ENCODE data around the gene C10orf71. TPM values are rescaled to one million over a fixed set of nuclear protein-coding genes. Genes with fewer than 3 reads are reported as not detected.

The C10orf71 gene
- total RNA-seq, 2 experiments from 2014 or later = not detected

DNA sequence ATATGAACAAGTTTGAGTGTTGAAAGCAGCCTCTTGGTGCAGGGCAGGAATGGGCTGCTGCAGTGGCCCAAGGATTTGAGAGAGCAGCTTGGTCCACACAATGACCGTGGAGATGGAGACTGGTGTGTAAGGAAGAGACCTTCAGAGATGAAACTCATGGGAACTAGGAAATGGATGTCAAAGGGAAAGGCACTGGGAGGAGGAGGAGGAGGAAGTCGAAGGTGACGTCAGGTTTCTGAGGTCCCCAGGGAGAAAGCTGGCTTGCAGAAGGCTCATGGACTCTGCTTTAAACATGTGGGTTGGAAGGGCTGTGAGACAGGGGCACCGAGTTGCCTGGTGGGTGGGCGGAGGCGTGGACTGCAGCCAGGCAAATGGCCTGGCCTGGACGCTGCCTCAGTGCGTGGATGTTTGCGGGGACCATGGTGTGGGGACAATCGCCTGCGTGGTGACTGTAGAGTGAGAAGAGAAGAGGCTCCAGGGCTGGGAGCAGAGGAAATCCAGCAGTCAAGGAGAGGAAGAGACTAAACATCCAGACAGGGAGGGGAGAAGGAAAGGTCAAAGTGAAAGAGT, 14.6 kb downstream of the C10orf71 start:
- Mint-ChIP-seq H3K9me3 (no peaks in the 10 kb centered on the region), H3K27ac (no peak overlapping the region), H3K36me3 (ENCODE audit: low read depth) (no peaks in the 10 kb centered on the region), H3K4me3 (no peak overlapping the region), H3K4me1 (ENCODE audit: low read depth) (peaks cover 13% of the 10 kb centered on the region), H3K27me3 (ENCODE audit: low read depth) (peaks cover 3% of the 10 kb centered on the region)
- CTCF ChIA-PET = no interaction called here
- intact Hi-C loops (cut with micrococcal nuclease) = no loop called here
- no peak for DNase-seq

DNA sequence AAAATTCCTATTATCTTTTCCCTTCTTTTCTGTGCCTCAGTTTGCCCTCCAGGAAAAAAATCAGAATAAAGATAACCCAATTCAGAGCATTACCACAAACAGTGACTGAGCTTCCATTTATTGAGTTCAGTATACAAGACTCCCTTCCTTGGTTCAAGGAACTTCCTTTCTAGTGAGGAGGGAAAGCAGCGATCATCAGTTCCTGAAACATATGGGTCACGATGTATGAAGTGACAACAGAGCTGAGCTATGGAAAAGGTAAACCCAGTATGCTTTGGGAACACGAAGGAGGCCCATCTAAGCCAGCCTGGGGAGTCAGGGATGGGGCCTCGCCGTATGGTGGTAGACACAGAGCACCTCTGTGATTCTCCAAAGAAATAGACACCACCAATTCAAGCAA, 15.8 kb downstream of the C10orf71 start:
- H3K27ac Mint-ChIP-seq = no peak overlapping the region
- no peaks in the 10 kb centered on the region for H3K9me3 Mint-ChIP-seq
- H3K27me3 Mint-ChIP-seq (ENCODE audit: low read depth) = peaks cover 3% of the 10 kb centered on the region
- H3K36me3 Mint-ChIP-seq (ENCODE audit: low read depth) = no peaks in the 10 kb centered on the region
- CTCF ChIA-PET = no interaction called here
- peaks cover 7% of the 10 kb centered on the region for H3K4me1 Mint-ChIP-seq (ENCODE audit: low read depth)
- no peak overlapping the region for H3K4me3 Mint-ChIP-seq
- intact Hi-C loops (cut with micrococcal nuclease) = no loop called here
- no peak for DNase-seq

- Mint-ChIP-seq H3K9me3 (no peaks in the 10 kb centered on the region), H3K36me3 (ENCODE audit: low read depth) (no peaks in the 10 kb centered on the region), H3K27me3 (ENCODE audit: low read depth) (peaks cover 2% of the 10 kb centered on the region), H3K27ac (no peak overlapping the region), H3K4me1 (ENCODE audit: low read depth) (no peaks in the 10 kb centered on the region), H3K4me3 (no peak overlapping the region)
- intact Hi-C loops (cut with micrococcal nuclease) = no loop called here
- DNase-seq = no peak
- CTCF ChIA-PET = no interaction called here
These were observed 19.1 kb downstream of the C10orf71 start for GRCh38 chr10:49318028-49318427.

GRCh38 chr10:49318755-49319154, 19.8 kb downstream of the C10orf71 start:
- no peak for DNase-seq
- no peaks in the 10 kb centered on the region for H3K36me3 Mint-ChIP-seq (ENCODE audit: low read depth)
- CTCF ChIA-PET = no interaction called here
- no peaks in the 10 kb centered on the region for H3K4me1 Mint-ChIP-seq (ENCODE audit: low read depth)
- no peaks in the 10 kb centered on the region for H3K9me3 Mint-ChIP-seq
- H3K4me3 Mint-ChIP-seq = no peak overlapping the region
- intact Hi-C loops (cut with micrococcal nuclease) = no loop called here
- peaks cover 2% of the 10 kb centered on the region for H3K27me3 Mint-ChIP-seq (ENCODE audit: low read depth)
- H3K27ac Mint-ChIP-seq = no peak overlapping the region

- no peak for DNase-seq
- Mint-ChIP-seq H3K4me3 (no peak overlapping the region), H3K27ac (no peak overlapping the region), H3K27me3 (ENCODE audit: low read depth) (peaks cover 2% of the 10 kb centered on the region), H3K9me3 (no peaks in the 10 kb centered on the region), H3K36me3 (ENCODE audit: low read depth) (no peaks in the 10 kb centered on the region), H3K4me1 (ENCODE audit: low read depth) (no peaks in the 10 kb centered on the region)
- CTCF ChIA-PET = no interaction called here
- intact Hi-C loops (cut with micrococcal nuclease) = no loop called here
These were observed 20.2 kb downstream of the C10orf71 start for GRCh38 chr10:49319206-49319605.

GRCh38 chr10:49320191-49320590, 21.2 kb downstream of the C10orf71 start:
- CTCF ChIA-PET = no interaction called here
- Mint-ChIP-seq H3K27ac (no peak overlapping the region), H3K9me3 (no peaks in the 10 kb centered on the region), H3K27me3 (ENCODE audit: low read depth) (peaks cover 2% of the 10 kb centered on the region), H3K36me3 (ENCODE audit: low read depth) (no peaks in the 10 kb centered on the region), H3K4me1 (ENCODE audit: low read depth) (no peaks in the 10 kb centered on the region), H3K4me3 (no peak overlapping the region)
- intact Hi-C loops (cut with micrococcal nuclease) = no loop called here
- DNase-seq = no peak

DNA sequence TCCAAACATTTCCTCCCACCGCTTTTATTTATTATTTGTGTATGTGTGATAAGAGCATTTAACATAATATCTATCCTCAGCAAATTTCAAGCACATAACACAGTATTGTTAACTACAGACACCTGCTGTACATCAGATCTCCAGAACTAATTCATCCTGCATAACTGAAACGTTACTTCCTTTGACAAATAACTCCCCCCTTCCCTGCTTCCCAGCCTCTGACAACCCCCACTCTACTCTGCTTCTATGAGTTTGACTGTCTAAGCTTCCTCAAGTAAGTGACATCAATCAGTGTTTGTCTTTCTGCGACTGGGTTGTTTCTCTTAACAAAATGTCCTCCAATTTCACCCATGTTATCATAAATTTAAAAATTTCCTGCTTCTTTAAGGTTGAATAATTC, 22.1 kb downstream of the C10orf71 start:
- Mint-ChIP-seq H3K27me3 (ENCODE audit: low read depth) (peaks cover 2% of the 10 kb centered on the region), H3K9me3 (no peaks in the 10 kb centered on the region), H3K4me3 (no peak overlapping the region), H3K27ac (no peak overlapping the region), H3K4me1 (ENCODE audit: low read depth) (no peaks in the 10 kb centered on the region), H3K36me3 (ENCODE audit: low read depth) (no peaks in the 10 kb centered on the region)
- CTCF ChIA-PET = no interaction called here
- no peak for DNase-seq
- intact Hi-C loops (cut with micrococcal nuclease) = no loop called here

- DNase-seq = no peak
- intact Hi-C loops (cut with micrococcal nuclease) = no loop called here
- Mint-ChIP-seq H3K27me3 (ENCODE audit: low read depth) (peaks cover 2% of the 10 kb centered on the region), H3K4me3 (no peak overlapping the region), H3K27ac (no peak overlapping the region), H3K4me1 (ENCODE audit: low read depth) (no peaks in the 10 kb centered on the region), H3K36me3 (ENCODE audit: low read depth) (no peaks in the 10 kb centered on the region), H3K9me3 (no peaks in the 10 kb centered on the region)
- CTCF ChIA-PET = interaction anchor here (0.6 kb wide), 1 partner anchor 12 kb away, joined by 3 read pairs; no protein-coding TSS in a partner anchor
These were observed 23.6 kb downstream of the C10orf71 start for GRCh38 chr10:49322371-49323170.

DNA sequence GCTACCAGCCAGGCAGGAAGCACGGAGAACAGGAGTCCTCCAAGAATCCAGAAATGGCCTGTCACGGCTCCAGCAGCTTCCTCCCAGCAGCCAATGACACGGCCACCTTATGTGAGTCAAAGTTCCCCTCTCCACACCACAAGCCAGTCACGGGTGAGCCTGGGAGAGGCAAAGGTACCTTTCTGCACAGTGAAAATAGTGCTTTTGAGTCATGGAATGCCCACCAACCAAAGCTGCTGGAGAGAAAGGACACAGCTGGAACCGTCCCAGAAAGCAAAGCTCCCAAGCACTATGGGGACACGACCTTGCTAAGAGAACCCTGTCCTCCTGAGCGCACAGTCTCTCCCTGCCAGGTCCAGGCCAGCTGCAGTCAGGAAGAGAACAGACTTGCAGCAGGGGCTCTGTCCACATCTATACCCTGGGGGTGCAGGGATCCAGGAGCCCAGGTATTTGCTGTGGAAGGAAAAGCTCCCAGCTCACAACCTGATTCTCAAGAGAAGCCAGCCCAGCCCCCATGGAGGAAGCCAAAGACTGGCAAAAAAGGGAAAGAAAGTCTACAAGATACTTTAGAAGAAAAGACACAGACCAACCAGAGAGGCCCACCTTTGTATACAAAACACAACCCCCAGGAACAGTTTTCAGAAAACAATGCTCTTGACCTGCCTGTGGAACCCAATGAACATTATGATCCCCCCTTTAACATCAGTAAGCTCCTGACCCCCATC, 24.4 kb downstream of the C10orf71 start:
- CTCF ChIA-PET = interaction anchor here (0.6 kb wide), 1 partner anchor 12 kb away, joined by 3 read pairs; no protein-coding TSS in a partner anchor
- no peak overlapping the region for H3K4me3 Mint-ChIP-seq
- no peak overlapping the region for H3K27ac Mint-ChIP-seq
- H3K9me3 Mint-ChIP-seq = no peaks in the 10 kb centered on the region
- no peaks in the 10 kb centered on the region for H3K36me3 Mint-ChIP-seq (ENCODE audit: low read depth)
- intact Hi-C loops (cut with micrococcal nuclease) = no loop called here
- no peaks in the 10 kb centered on the region for H3K4me1 Mint-ChIP-seq (ENCODE audit: low read depth)
- H3K27me3 Mint-ChIP-seq (ENCODE audit: low read depth) = peaks cover under 1% of the 10 kb centered on the region
- DNase-seq = no peak

DNA sequence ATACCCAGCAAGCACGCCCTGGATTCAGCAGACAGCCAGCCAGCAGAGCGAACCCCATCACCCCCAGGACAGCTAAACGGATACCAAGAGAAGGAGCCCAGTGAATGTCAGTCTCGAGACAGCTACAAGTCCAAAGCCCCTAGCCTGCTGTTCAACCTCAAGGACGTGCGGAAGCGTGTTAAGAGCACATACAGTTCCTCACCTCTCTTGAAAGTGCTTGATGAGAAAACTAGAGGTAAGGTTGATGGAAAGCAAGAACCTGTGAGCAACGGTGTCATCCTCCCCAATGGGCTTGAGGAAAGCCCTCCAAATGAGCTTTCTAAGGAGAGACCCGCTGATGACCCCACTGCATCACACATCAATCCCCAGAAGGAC, 24.9 kb downstream of the C10orf71 start:
- CTCF ChIA-PET = no interaction called here
- Mint-ChIP-seq H3K27me3 (ENCODE audit: low read depth) (no peaks in the 10 kb centered on the region), H3K9me3 (no peaks in the 10 kb centered on the region), H3K27ac (no peak overlapping the region), H3K4me1 (ENCODE audit: low read depth) (no peaks in the 10 kb centered on the region), H3K36me3 (ENCODE audit: low read depth) (no peaks in the 10 kb centered on the region), H3K4me3 (no peak overlapping the region)
- no peak for DNase-seq
- intact Hi-C loops (cut with micrococcal nuclease) = no loop called here

DNA sequence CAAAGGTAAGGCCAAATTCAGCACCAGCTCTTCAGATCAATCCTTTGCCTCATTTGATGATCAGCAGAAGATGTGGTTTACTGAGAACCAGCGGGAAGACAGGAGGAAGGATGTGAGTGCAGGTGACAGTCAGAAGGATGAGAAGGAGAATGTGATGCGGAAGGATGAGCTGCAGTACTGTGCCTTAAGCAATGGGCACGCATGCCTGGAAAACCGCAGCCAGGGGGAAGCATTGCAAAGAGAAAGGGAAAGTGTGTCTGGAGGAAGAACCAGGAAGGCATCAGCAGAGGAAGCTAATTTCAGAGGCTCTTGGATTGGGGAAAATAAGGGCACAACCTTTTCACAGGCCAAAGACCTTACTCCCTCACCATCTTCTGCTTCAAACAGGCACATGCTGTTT, 25.7 kb downstream of the C10orf71 start:
- DNase-seq = no peak
- Mint-ChIP-seq H3K9me3 (no peaks in the 10 kb centered on the region), H3K36me3 (ENCODE audit: low read depth) (no peaks in the 10 kb centered on the region), H3K4me1 (ENCODE audit: low read depth) (no peaks in the 10 kb centered on the region), H3K27me3 (ENCODE audit: low read depth) (no peaks in the 10 kb centered on the region), H3K4me3 (no peak overlapping the region), H3K27ac (no peak overlapping the region)
- CTCF ChIA-PET = no interaction called here
- intact Hi-C loops (cut with micrococcal nuclease) = no loop called here

DNA sequence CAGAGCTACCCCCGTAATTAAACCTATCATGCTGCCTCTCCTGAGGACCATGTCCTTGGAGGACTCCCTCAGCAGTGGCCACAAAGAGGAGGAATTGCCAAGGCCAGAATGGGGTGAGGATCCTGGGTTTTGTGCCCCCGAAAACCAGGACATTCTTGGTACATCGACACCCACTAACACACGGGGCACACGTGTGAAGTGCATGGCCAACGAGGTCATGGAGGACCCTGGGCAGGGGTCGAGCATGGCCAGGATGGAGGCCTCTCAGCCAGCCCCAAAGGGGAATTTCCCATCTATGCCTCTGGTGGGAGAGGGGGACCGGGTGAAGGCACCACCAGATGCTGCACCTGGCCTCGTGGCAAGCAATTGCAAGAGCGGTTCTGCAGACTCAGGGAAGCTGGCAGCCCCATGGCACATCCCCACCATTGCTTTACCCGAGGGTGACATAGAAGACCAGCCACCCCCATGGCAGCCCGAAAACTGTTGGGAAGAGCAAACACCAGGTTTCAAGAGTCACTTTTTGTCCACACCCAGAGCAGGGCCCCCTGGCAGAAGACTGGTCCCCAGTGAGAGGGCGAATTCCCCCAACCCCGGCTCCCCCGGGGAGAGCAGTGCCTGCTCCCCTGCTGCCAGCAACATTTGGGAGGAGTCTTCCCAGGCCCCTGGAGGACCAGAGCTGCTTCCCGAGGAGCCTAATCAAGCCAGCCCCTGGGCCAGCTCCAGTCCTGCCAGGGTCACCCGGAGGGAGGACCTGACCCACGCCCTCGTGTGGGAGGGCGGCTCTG, 26.4 kb downstream of the C10orf71 start:
- Mint-ChIP-seq H3K4me3 (no peak overlapping the region), H3K27me3 (ENCODE audit: low read depth) (no peaks in the 10 kb centered on the region), H3K4me1 (ENCODE audit: low read depth) (no peaks in the 10 kb centered on the region), H3K36me3 (ENCODE audit: low read depth) (no peaks in the 10 kb centered on the region), H3K9me3 (no peaks in the 10 kb centered on the region), H3K27ac (no peak overlapping the region)
- intact Hi-C loops (cut with micrococcal nuclease) = no loop called here
- CTCF ChIA-PET = no interaction called here
- no peak for DNase-seq
